Measurements from ENCODE around the gene AOC3.

GRCh38 chr17:42898147-42898811 is 47.3 kb downstream of the AOC3 start:
- TF ChIP-seq CTCF (conservative IDR thresholded peaks at IDR 0.05; ENCODE audit: low read depth, low read length) (no peak), ELK1 (IDR thresholded peaks at IDR 0.05; ENCODE audit: borderline replicate concordance, low read depth, low read length) (no peak), RAD21 (IDR thresholded peaks at IDR 0.05; ENCODE audit: low read length) (no peak), POLR2A (IDR thresholded peaks at IDR 0.05; ENCODE audit: low read depth, low read length) (no peak), MAFK (IDR thresholded peaks at IDR 0.05; ENCODE audit: low read depth, low read length) (no peak), CEBPB (IDR thresholded peaks at IDR 0.05; ENCODE audit: low read depth, low read length) (no peak), NFE2L2 (IDR thresholded peaks at IDR 0.05; ENCODE audit: low read depth, low read length) (no peak), FOS (IDR thresholded peaks at IDR 0.05; ENCODE audit: low read depth, low read length) (no peak), MXI1 (IDR thresholded peaks at IDR 0.05; ENCODE audit: borderline replicate concordance, low read depth, low read length) (no peak), BHLHE40 (IDR thresholded peaks at IDR 0.05; ENCODE audit: low read depth, low read length) (no peak), SMC3 (IDR thresholded peaks at IDR 0.05; ENCODE audit: low read depth, low read length) (no peak), CHD1 (IDR thresholded peaks at IDR 0.05; ENCODE audit: low read depth, low read length) (no peak), USF2 (IDR thresholded peaks at IDR 0.05; ENCODE audit: low read depth, low read length) (no peak)

Data from IMR-90 (cell line).